ENCODE measurements around the gene EFCAB11.
"Not testable (repeated sequence)": the region's sequence is repeated elsewhere in the genome, so short reads cannot be mapped to it uniquely, and the experiment has no call there.

Gene EFCAB11

GRCh38 chr14:89910691-89911009, 43.9 kb downstream of the EFCAB11 start:
- Histone ChIP-seq H3K4me3 (ENCODE audit: low read depth in 1 of 2, low read length in 2 of 2) (peak overlapping the region in 1 of 2 donors; percentile 27), H3K4me1 (ENCODE audit: control insufficient read depth in 1 of 2, insufficient read depth in 2 of 2, low read length in 2 of 2) (peaks cover 17% of the 10 kb centered on the region in 2 donors), H3K36me3 (ENCODE audit: control insufficient read depth in 1 of 2, insufficient read depth in 2 of 2, low read length in 2 of 2) (peaks cover 0 to 7% of the 10 kb centered on the region in 2 donors), H3K27me3 (ENCODE audit: low read depth, low read length) (no peaks in the 10 kb centered on the region), H3K27ac (ENCODE audit: low read length) (peak overlapping the region; percentile 79), H3K9me3 (ENCODE audit: control insufficient read depth in 1 of 2, low read length in 2 of 2) (no peaks in the 10 kb centered on the region)

GRCh38 chr14:89909586-89909985, 44.9 kb downstream of the EFCAB11 start:
- Histone ChIP-seq H3K36me3 (ENCODE audit: control insufficient read depth in 1 of 2, insufficient read depth in 2 of 2, low read length in 2 of 2) (peaks cover 0 to 7% of the 10 kb centered on the region in 2 donors), H3K4me3 (ENCODE audit: low read depth in 1 of 2, low read length in 2 of 2) (no peak overlapping the region), H3K27ac (ENCODE audit: low read length) (no peak overlapping the region), H3K27me3 (ENCODE audit: low read depth, low read length) (no peaks in the 10 kb centered on the region), H3K9me3 (ENCODE audit: control insufficient read depth in 1 of 2, low read length in 2 of 2) (no peaks in the 10 kb centered on the region), H3K4me1 (ENCODE audit: control insufficient read depth in 1 of 2, insufficient read depth in 2 of 2, low read length in 2 of 2) (peaks cover 17% of the 10 kb centered on the region in 2 donors)

- Histone ChIP-seq H3K4me1 (ENCODE audit: control insufficient read depth in 1 of 2, insufficient read depth in 2 of 2, low read length in 2 of 2) (peaks cover 17% of the 10 kb centered on the region in 2 donors), H3K9me3 (ENCODE audit: control insufficient read depth in 1 of 2, low read length in 2 of 2) (no peaks in the 10 kb centered on the region), H3K27ac (ENCODE audit: low read length) (no peak overlapping the region), H3K27me3 (ENCODE audit: low read depth, low read length) (no peaks in the 10 kb centered on the region), H3K4me3 (ENCODE audit: low read depth in 1 of 2, low read length in 2 of 2) (no peak overlapping the region), H3K36me3 (ENCODE audit: control insufficient read depth in 1 of 2, insufficient read depth in 2 of 2, low read length in 2 of 2) (peaks cover 0 to 7% of the 10 kb centered on the region in 2 donors)
Observed at GRCh38 chr14:89908712-89909450, 45.6 kb downstream of the EFCAB11 start.

- Histone ChIP-seq H3K4me1 (ENCODE audit: control insufficient read depth in 1 of 2, insufficient read depth in 2 of 2, low read length in 2 of 2) (peaks cover 12 to 17% of the 10 kb centered on the region in 2 donors), H3K27ac (ENCODE audit: low read length) (no peak overlapping the region), H3K27me3 (ENCODE audit: low read depth, low read length) (no peaks in the 10 kb centered on the region), H3K9me3 (ENCODE audit: control insufficient read depth in 1 of 2, low read length in 2 of 2) (no peaks in the 10 kb centered on the region), H3K36me3 (ENCODE audit: control insufficient read depth in 1 of 2, insufficient read depth in 2 of 2, low read length in 2 of 2) (peaks cover 0 to 7% of the 10 kb centered on the region in 2 donors), H3K4me3 (ENCODE audit: low read depth in 1 of 2, low read length in 2 of 2) (no peak overlapping the region)
Observed at GRCh38 chr14:89907655-89908054, 46.9 kb downstream of the EFCAB11 start.

- Histone ChIP-seq H3K9me3 (ENCODE audit: control insufficient read depth in 1 of 2, low read length in 2 of 2) (no peaks in the 10 kb centered on the region), H3K27me3 (ENCODE audit: low read depth, low read length) (no peaks in the 10 kb centered on the region), H3K4me1 (ENCODE audit: control insufficient read depth in 1 of 2, insufficient read depth in 2 of 2, low read length in 2 of 2) (peaks cover 0 to under 1% of the 10 kb centered on the region in 2 donors), H3K36me3 (ENCODE audit: control insufficient read depth in 1 of 2, insufficient read depth in 2 of 2, low read length in 2 of 2) (no peaks in the 10 kb centered on the region), H3K27ac (ENCODE audit: low read length) (no peak overlapping the region), H3K4me3 (ENCODE audit: low read depth in 1 of 2, low read length in 2 of 2) (no peak overlapping the region)
Observed at GRCh38 chr14:89906000-89906399, 48.5 kb downstream of the EFCAB11 start.

GRCh38 chr14:89903340-89903952, 51.1 kb downstream of the EFCAB11 start:
- H3K4me3 ChIP-seq (ENCODE audit: low read depth in 1 of 2, low read length in 2 of 2): no peak overlapping the region
- no peaks in the 10 kb centered on the region for H3K4me1 ChIP-seq (ENCODE audit: control insufficient read depth in 1 of 2, insufficient read depth in 2 of 2, low read length in 2 of 2)
- no peaks in the 10 kb centered on the region for H3K36me3 ChIP-seq (ENCODE audit: control insufficient read depth in 1 of 2, insufficient read depth in 2 of 2, low read length in 2 of 2)
- no peaks in the 10 kb centered on the region for H3K9me3 ChIP-seq (ENCODE audit: control insufficient read depth in 1 of 2, low read length in 2 of 2)
- H3K27ac ChIP-seq (ENCODE audit: low read length): no peak overlapping the region
- no peaks in the 10 kb centered on the region for H3K27me3 ChIP-seq (ENCODE audit: low read depth, low read length)

- H3K27me3 ChIP-seq (ENCODE audit: low read depth, low read length): no peaks in the 10 kb centered on the region
- H3K9me3 ChIP-seq (ENCODE audit: control insufficient read depth in 1 of 2, low read length in 2 of 2): no peaks in the 10 kb centered on the region
- no peak overlapping the region for H3K4me3 ChIP-seq (ENCODE audit: low read depth in 1 of 2, low read length in 2 of 2)
- no peak overlapping the region for H3K27ac ChIP-seq (ENCODE audit: low read length)
- no peaks in the 10 kb centered on the region for H3K36me3 ChIP-seq (ENCODE audit: control insufficient read depth in 1 of 2, insufficient read depth in 2 of 2, low read length in 2 of 2)
- no peaks in the 10 kb centered on the region for H3K4me1 ChIP-seq (ENCODE audit: control insufficient read depth in 1 of 2, insufficient read depth in 2 of 2, low read length in 2 of 2)
Observed at GRCh38 chr14:89902881-89903280, 51.6 kb downstream of the EFCAB11 start.

GRCh38 chr14:89900802-89901201, 53.7 kb downstream of the EFCAB11 start:
- H3K36me3 ChIP-seq (ENCODE audit: control insufficient read depth in 1 of 2, insufficient read depth in 2 of 2, low read length in 2 of 2): no peaks in the 10 kb centered on the region
- H3K27me3 ChIP-seq (ENCODE audit: low read depth, low read length): no peaks in the 10 kb centered on the region
- no peaks in the 10 kb centered on the region for H3K9me3 ChIP-seq (ENCODE audit: control insufficient read depth in 1 of 2, low read length in 2 of 2)
- no peak overlapping the region for H3K27ac ChIP-seq (ENCODE audit: low read length)
- H3K4me3 ChIP-seq (ENCODE audit: low read depth in 1 of 2, low read length in 2 of 2): no peak overlapping the region
- no peaks in the 10 kb centered on the region for H3K4me1 ChIP-seq (ENCODE audit: control insufficient read depth in 1 of 2, insufficient read depth in 2 of 2, low read length in 2 of 2)

- no peaks in the 10 kb centered on the region for H3K27me3 ChIP-seq (ENCODE audit: low read depth, low read length)
- no peak overlapping the region for H3K4me3 ChIP-seq (ENCODE audit: low read depth in 1 of 2, low read length in 2 of 2)
- H3K9me3 ChIP-seq (ENCODE audit: control insufficient read depth in 1 of 2, low read length in 2 of 2): no peaks in the 10 kb centered on the region
- H3K36me3 ChIP-seq (ENCODE audit: control insufficient read depth in 1 of 2, insufficient read depth in 2 of 2, low read length in 2 of 2): no peaks in the 10 kb centered on the region
- no peaks in the 10 kb centered on the region for H3K4me1 ChIP-seq (ENCODE audit: control insufficient read depth in 1 of 2, insufficient read depth in 2 of 2, low read length in 2 of 2)
- H3K27ac ChIP-seq (ENCODE audit: low read length): no peak overlapping the region
Observed at GRCh38 chr14:89899917-89900663, 54.4 kb downstream of the EFCAB11 start.

- Histone ChIP-seq H3K36me3 (ENCODE audit: control insufficient read depth in 1 of 2, insufficient read depth in 2 of 2, low read length in 2 of 2) (no peaks in the 10 kb centered on the region), H3K27me3 (ENCODE audit: low read depth, low read length) (no peaks in the 10 kb centered on the region), H3K9me3 (ENCODE audit: control insufficient read depth in 1 of 2, low read length in 2 of 2) (no peaks in the 10 kb centered on the region), H3K27ac (ENCODE audit: low read length) (no peak overlapping the region), H3K4me3 (ENCODE audit: low read depth in 1 of 2, low read length in 2 of 2) (no peak overlapping the region), H3K4me1 (ENCODE audit: control insufficient read depth in 1 of 2, insufficient read depth in 2 of 2, low read length in 2 of 2) (no peaks in the 10 kb centered on the region)
Observed at GRCh38 chr14:89899291-89899690, 55.2 kb downstream of the EFCAB11 start.

- H3K4me1 ChIP-seq (ENCODE audit: control insufficient read depth in 1 of 2, insufficient read depth in 2 of 2, low read length in 2 of 2): not testable (repeated sequence)
Observed at GRCh38 chr14:89893388-89893787, 61.1 kb downstream of the EFCAB11 start.

More at GRCh38 chr14:89893388-89893787, 61.1 kb downstream of the EFCAB11 start:
- H3K9me3 ChIP-seq (ENCODE audit: control insufficient read depth in 1 of 2, low read length in 2 of 2); H3K27me3 ChIP-seq (ENCODE audit: low read depth, low read length); H3K4me3 ChIP-seq (ENCODE audit: low read depth in 1 of 2, low read length in 2 of 2); H3K36me3 ChIP-seq (ENCODE audit: control insufficient read depth in 1 of 2, insufficient read depth in 2 of 2, low read length in 2 of 2); H3K27ac ChIP-seq (ENCODE audit: low read length): not testable (repeated sequence)
